ENCODE data around the gene FGGY. TPM values are rescaled to one million over a fixed set of nuclear protein-coding genes. Genes with fewer than 3 reads are reported as not detected.
A peak's percentile ranks its signal among the peaks of the same experiment; 100 is the strongest.

FGGY gene
- total and polyA plus RNA-seq, 4 donors = 9.0 to 44.4 (median 21.1) TPM

DNA sequence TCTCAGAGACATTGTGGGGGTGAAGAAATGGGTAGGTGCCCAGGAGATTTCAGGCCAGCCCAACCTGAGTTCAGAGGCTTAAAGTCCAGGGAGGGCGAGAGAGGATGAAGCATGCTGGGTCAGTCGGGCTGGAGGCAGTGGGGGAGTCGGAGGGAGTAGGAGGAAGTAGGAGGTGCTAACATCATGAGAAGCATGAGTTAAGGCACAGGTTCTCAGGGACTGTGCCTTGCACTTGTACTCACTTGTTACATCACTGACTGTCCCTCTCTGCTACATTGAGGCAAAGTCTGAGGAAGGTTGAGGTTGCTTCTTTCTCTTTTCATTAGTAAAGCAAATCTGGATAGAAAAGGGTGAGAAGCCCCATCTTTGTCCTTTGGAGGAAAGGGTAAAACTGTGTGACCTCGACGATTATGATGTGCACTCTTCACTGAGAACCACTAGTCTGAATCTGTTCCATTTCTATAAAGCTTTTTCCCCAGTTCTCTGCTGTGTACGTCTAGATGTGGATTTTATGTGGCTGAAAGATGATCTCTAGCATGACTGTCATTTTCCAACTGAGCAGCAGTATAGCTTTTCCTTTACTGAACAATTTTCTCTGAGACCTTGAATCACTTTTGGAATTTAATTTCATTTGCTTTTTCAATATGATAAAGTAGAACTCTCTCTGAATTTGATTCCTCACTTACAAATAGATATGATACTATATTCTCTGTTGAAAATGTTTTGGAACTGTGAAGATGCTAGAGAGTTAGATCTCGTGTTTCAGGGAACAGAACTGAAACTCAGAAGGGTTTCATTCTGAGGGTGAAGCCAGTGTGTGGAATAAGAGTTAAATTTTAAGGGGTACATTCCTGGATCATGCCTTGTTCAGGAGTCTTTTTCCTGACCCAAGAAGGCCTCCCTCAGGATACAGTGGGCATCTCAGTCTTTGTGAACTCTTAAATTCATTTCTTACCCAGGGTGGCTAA is 94.6 kb downstream of the FGGY start:
- Histone ChIP-seq H3K27ac (ENCODE audit: low read depth, low read length) (peak overlapping the region; percentile 94), H3K27me3 (ENCODE audit: control insufficient read depth, insufficient read depth, low read length) (no peaks in the 10 kb centered on the region), H3K4me3 (ENCODE audit: low read depth, low read length) (no peak overlapping the region), H3K4me1 (ENCODE audit: control insufficient read depth, insufficient read depth, low read length) (peaks cover 7% of the 10 kb centered on the region), H3K9me3 (ENCODE audit: control insufficient read depth, insufficient read depth, low read length) (no peaks in the 10 kb centered on the region), H3K36me3 (ENCODE audit: control insufficient read depth, insufficient read depth, low read length) (no peaks in the 10 kb centered on the region)
- WGBS (ENCODE audit: insufficient coverage) = 80% methylated on average over 4 of the region's 7 CpGs
- DNase-seq (ENCODE audit: low read depth in 4 of 6, low spot score in 6 of 6) = no peak

DNA sequence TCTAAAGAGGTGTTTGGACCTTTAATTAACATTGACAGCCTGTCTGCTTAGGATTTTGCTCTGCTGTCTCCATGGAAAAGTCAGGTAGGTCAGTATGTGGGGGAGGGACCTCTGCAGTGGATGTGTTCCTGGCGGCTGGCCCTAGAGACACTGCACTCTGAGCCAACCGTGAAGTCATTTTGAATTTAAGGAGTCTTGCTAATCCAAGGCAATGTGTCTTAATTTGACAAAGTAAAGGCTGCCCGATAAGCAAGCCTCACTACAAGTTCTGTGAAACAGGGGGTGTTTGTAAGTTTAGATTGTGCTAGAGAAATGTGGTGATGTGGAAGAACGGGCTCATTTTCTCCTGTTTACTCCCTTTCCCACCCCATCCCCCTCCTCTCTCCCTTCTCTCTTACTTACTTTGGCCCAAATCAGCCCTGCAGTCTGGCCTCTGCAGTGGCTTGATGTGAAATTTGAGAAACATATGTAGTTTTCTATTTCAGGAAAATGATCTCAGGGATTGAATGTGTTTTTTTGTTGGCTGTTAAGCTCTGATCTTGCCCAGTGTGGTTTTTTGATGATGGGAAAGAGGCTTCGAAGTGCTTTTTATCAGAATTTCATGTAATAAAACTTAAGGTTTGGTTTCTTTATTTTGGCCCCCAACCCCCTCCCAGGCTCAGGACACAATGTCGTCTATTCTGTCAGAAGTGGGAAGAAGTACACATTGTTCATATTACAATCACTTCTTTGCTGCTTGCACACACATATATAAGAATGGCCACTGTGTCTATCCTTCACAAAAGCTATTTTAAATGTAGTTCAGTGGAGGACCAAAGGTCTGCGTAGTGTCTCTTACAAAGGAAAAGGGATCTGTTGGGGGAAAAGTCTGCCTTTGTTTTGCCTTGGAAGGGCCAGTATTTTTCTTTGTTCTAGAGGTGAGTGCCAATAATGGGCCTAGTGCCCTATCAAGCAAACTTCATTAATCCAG is 96.6 kb downstream of the FGGY start:
- no peaks in the 10 kb centered on the region for H3K27me3 ChIP-seq (ENCODE audit: control insufficient read depth, insufficient read depth, low read length)
- H3K9me3 ChIP-seq (ENCODE audit: control insufficient read depth, insufficient read depth, low read length) = no peaks in the 10 kb centered on the region
- peak overlapping the region; percentile 94 for H3K27ac ChIP-seq (ENCODE audit: low read depth, low read length)
- 17% methylated on average over 2 of the region's 7 CpGs for WGBS (ENCODE audit: insufficient coverage)
- H3K4me1 ChIP-seq (ENCODE audit: control insufficient read depth, insufficient read depth, low read length) = peaks cover 7% of the 10 kb centered on the region
- no peak overlapping the region for H3K4me3 ChIP-seq (ENCODE audit: low read depth, low read length)
- peak; percentile 21 to 88 (median 59) for DNase-seq (ENCODE audit: low read depth in 4 of 6, low spot score in 6 of 6)
- no peaks in the 10 kb centered on the region for H3K36me3 ChIP-seq (ENCODE audit: control insufficient read depth, insufficient read depth, low read length)

DNA sequence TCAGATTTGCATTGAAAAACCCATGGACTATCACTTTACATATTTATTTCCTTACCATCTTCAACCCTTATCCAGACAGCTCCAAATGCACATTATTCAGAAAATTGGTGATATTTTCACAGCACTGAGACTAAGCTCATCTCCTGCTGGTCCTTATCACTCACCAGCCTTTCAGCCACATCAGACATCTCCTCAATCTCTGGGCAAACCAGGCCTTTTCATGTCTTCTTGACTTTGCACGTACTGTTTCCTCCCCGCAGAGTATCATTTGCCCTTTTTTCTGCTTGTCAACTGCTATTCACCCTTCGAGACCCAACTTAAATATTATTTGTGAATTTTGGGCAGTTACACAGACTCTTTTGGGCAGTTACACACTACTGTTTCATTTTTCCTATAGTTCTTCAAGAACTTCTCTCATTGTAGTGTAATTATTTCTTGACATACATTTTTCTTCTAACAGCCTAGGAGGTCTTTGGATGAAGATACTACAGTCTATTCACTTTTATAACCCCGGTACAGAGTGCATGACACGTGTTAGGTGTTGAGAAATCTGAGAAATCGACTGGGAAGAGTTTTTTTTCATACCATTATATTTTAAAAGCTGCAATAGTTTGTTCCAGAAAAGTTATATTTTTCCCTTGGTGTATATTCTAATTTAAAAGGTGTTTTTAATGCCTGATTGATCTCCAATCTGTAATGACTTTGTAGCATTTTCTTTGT is 98.0 kb downstream of the FGGY start:
- Histone ChIP-seq H3K4me1 (ENCODE audit: control insufficient read depth, insufficient read depth, low read length) (peaks cover 7% of the 10 kb centered on the region), H3K36me3 (ENCODE audit: control insufficient read depth, insufficient read depth, low read length) (no peaks in the 10 kb centered on the region), H3K4me3 (ENCODE audit: low read depth, low read length) (no peak overlapping the region), H3K9me3 (ENCODE audit: control insufficient read depth, insufficient read depth, low read length) (no peaks in the 10 kb centered on the region), H3K27ac (ENCODE audit: low read depth, low read length) (peak overlapping the region; percentile 94), H3K27me3 (ENCODE audit: control insufficient read depth, insufficient read depth, low read length) (no peaks in the 10 kb centered on the region)
- DNase-seq (ENCODE audit: low read depth in 4 of 6, low spot score in 6 of 6) = no peak
- WGBS (ENCODE audit: insufficient coverage) = no CpG with 5 or more reads among the region's 6 CpGs

DNA sequence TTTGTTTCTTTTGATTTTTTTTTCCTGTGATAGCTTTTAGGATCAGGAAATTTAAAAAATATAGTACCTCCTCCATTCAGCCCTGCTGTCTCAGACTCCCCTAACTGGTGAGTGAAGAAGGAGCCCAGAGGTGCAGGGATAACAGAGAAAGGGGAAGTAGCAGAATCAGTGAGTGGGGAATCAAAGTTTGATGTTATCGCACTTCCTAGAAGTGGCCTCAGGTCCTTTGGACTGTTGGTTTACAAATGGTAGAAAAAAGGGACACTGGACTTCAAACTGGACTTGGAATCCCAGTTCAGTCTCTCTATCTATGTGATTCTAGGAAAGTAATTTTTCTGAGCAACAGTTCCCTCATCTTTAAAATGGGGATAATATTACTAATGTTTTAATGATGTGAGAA is 99.5 kb downstream of the FGGY start:
- Histone ChIP-seq H3K36me3 (ENCODE audit: control insufficient read depth, insufficient read depth, low read length) (no peaks in the 10 kb centered on the region), H3K9me3 (ENCODE audit: control insufficient read depth, insufficient read depth, low read length) (no peaks in the 10 kb centered on the region), H3K4me1 (ENCODE audit: control insufficient read depth, insufficient read depth, low read length) (peaks cover 7% of the 10 kb centered on the region), H3K27me3 (ENCODE audit: control insufficient read depth, insufficient read depth, low read length) (no peaks in the 10 kb centered on the region), H3K27ac (ENCODE audit: low read depth, low read length) (no peak overlapping the region), H3K4me3 (ENCODE audit: low read depth, low read length) (no peak overlapping the region)
- DNase-seq (ENCODE audit: low read depth in 4 of 6, low spot score in 6 of 6) = no peak
- 100% methylated on average over 1 of the region's 1 CpG for WGBS (ENCODE audit: insufficient coverage)

DNA sequence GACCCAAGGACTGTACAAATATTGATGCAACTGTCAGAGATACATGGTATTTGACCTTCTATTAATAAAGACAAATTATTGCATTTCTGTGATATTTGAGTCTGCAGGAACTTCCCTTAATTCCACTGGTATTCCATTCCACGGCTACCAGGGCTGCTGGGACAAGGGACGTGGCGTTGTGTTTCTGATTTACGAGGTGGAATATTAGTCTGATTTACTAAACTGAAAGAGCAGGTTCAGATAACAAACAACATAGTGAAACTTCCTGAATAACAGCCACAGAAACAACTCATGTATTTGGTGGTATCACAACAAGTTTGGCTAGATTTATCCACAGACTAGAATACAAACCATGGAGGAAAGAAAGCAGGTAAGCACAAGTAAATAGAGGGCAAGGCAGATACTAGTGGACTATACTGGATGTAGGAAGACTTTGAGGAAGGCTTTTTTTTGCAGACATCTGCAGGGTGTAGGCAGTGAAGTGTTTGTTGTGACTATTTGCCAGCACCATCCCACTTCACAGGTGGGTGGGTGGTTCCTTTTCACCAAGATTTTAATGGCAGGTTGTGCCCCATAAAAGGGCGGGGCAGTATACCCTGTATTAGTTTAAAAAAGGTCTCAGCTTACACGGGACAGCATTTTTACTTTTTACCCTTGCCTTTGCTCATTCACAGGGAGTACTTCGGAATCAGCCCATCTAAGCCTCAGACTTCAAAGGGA is 100.4 kb downstream of the FGGY start:
- no peak for DNase-seq (ENCODE audit: low read depth in 4 of 6, low spot score in 6 of 6)
- Histone ChIP-seq H3K36me3 (ENCODE audit: control insufficient read depth, insufficient read depth, low read length) (no peaks in the 10 kb centered on the region), H3K27me3 (ENCODE audit: control insufficient read depth, insufficient read depth, low read length) (no peaks in the 10 kb centered on the region), H3K4me1 (ENCODE audit: control insufficient read depth, insufficient read depth, low read length) (peaks cover 7% of the 10 kb centered on the region), H3K9me3 (ENCODE audit: control insufficient read depth, insufficient read depth, low read length) (no peaks in the 10 kb centered on the region), H3K27ac (ENCODE audit: low read depth, low read length) (no peak overlapping the region), H3K4me3 (ENCODE audit: low read depth, low read length) (no peak overlapping the region)
- WGBS (ENCODE audit: insufficient coverage) = 49% methylated on average over 2 of the region's 7 CpGs

DNA sequence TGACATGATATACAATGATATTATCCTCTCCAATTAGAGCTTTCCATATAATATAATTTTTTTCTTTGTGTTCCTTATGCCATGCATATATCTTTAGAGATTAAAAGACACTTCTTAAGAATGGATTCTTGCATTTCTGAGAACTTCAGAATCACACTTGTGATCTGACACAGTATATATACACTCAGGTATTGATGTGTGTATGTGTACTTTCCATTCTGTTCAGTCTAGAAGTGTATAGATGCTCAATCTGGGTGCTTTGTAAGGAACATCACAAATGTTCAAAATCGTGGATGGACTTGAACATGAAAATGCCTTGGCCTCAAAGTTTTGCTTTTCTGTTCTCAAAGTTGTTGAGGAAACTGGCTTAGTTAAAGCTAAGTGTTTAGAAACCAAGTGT is 102.7 kb downstream of the FGGY start:
- no peaks in the 10 kb centered on the region for H3K36me3 ChIP-seq (ENCODE audit: control insufficient read depth, insufficient read depth, low read length)
- H3K4me3 ChIP-seq (ENCODE audit: low read depth, low read length) = no peak overlapping the region
- no peaks in the 10 kb centered on the region for H3K9me3 ChIP-seq (ENCODE audit: control insufficient read depth, insufficient read depth, low read length)
- 100% methylated on average over 1 of the region's 1 CpG for WGBS (ENCODE audit: insufficient coverage)
- no peaks in the 10 kb centered on the region for H3K27me3 ChIP-seq (ENCODE audit: control insufficient read depth, insufficient read depth, low read length)
- H3K4me1 ChIP-seq (ENCODE audit: control insufficient read depth, insufficient read depth, low read length) = no peaks in the 10 kb centered on the region
- DNase-seq (ENCODE audit: low read depth in 4 of 6, low spot score in 6 of 6) = no peak
- H3K27ac ChIP-seq (ENCODE audit: low read depth, low read length) = no peak overlapping the region

DNA sequence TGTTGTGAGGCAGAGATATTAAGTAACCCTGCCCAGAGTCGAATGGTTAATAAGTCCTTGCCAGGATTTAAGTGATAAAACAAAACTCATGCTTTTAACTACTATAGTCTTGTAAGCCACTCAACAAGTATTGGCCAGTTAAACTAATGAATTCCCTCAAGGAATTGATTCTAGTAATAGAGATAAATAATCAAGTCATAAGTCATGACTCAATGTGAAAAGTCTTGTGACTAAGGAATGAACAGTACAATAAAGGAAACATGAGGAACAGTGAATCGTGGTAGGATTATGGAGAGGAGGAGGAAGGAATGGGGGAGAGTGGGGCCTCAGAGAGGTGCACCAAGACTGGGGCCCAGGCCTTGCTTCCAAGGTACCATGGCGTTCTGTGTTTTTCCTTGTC is 104.7 kb downstream of the FGGY start:
- WGBS (ENCODE audit: insufficient coverage) = 95% methylated on average over 2 of the region's 3 CpGs
- H3K36me3 ChIP-seq (ENCODE audit: control insufficient read depth, insufficient read depth, low read length) = no peaks in the 10 kb centered on the region

DNA sequence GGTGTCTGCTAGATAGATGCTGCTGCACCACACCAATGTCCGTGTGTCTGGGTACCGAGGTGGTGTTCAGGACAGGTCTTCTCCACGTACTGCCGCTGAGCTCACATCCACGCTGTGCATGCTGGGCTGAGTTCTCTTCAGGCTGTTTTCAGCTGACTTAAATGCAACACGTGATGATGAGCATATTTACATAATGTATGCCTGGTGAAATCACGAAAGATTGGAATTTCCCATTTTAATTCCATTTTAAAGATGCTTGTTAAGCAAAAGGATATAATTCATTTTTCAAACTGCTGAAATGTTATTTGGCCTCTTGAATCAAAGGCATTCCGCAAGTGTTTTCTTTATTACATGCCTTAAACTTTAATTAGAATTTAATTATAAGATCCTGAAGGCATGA is 107.9 kb downstream of the FGGY start:
- 86% methylated on average over 3 of the region's 8 CpGs for WGBS (ENCODE audit: insufficient coverage)
- no peaks in the 10 kb centered on the region for H3K27me3 ChIP-seq (ENCODE audit: control insufficient read depth, insufficient read depth, low read length)
- no peak overlapping the region for H3K27ac ChIP-seq (ENCODE audit: low read depth, low read length)
- H3K9me3 ChIP-seq (ENCODE audit: control insufficient read depth, insufficient read depth, low read length) = no peaks in the 10 kb centered on the region
- DNase-seq (ENCODE audit: low read depth in 4 of 6, low spot score in 6 of 6) = peak in 2 of 6 donors; percentile 38 to 68
- H3K4me1 ChIP-seq (ENCODE audit: control insufficient read depth, insufficient read depth, low read length) = no peaks in the 10 kb centered on the region
- H3K36me3 ChIP-seq (ENCODE audit: control insufficient read depth, insufficient read depth, low read length) = no peaks in the 10 kb centered on the region
- H3K4me3 ChIP-seq (ENCODE audit: low read depth, low read length) = no peak overlapping the region

More for the DNA sequence above, 104.7 kb downstream of the FGGY start:
- Histone ChIP-seq H3K9me3 (ENCODE audit: control insufficient read depth, insufficient read depth, low read length) (no peaks in the 10 kb centered on the region), H3K4me1 (ENCODE audit: control insufficient read depth, insufficient read depth, low read length) (no peaks in the 10 kb centered on the region), H3K27me3 (ENCODE audit: control insufficient read depth, insufficient read depth, low read length) (no peaks in the 10 kb centered on the region), H3K27ac (ENCODE audit: low read depth, low read length) (no peak overlapping the region), H3K4me3 (ENCODE audit: low read depth, low read length) (no peak overlapping the region)
- DNase-seq (ENCODE audit: low read depth in 4 of 6, low spot score in 6 of 6) = no peak

Data from spinal cord (tissue), 10 donors.